HCT116 (cell line): ENCODE data around the gene SLC35E2B.

Experiments
- ATF3 ChIP-seq: IDR thresholded peaks from 2 replicates; pipeline ENCODE4 v1.6.1; 2012
- CTCF ChIP-seq, 3 experiments: fragments of 200-600 bp in 1 of 3; sonication (generic) in 1 of 3; IDR thresholded peaks in 2 of 3; conservative IDR thresholded peaks in 1 of 3; 2 replicates each; pipeline ENCODE4 v1.5.1; 2012 to 2017; ENCODE audit warnings: low read depth in 2 of 3, low read length in 2 of 3, antibody characterized with exemption in 1 of 3, borderline replicate concordance in 1 of 3, control low read depth in 1 of 3, mild to moderate bottlenecking in 1 of 3, mixed read lengths in 1 of 3, mixed run types in 1 of 3, moderate library complexity in 1 of 3; ENCODE audit not compliant: insufficient read depth in 1 of 3
- ELF1 ChIP-seq: IDR thresholded peaks from 2 replicates; pipeline ENCODE4 v1.6.1; 2012; ENCODE audit warnings: low read depth, borderline replicate concordance
- EZH2 ChIP-seq: fragments of 200-600 bp; sonication (generic); IDR thresholded peaks from 2 replicates; pipeline ENCODE4 v1.6.1; 2017; ENCODE audit warnings: antibody characterized with exemption, mixed run types
- MAX ChIP-seq: IDR thresholded peaks from 2 replicates; pipeline ENCODE4 v1.6.1; 2012
- POLR2A ChIP-seq: IDR thresholded peaks from 2 replicates; pipeline ENCODE4 v1.7.0; 2011; ENCODE audit warnings: borderline replicate concordance; ENCODE audit not compliant: insufficient read depth, insufficient read length; ENCODE audit errors: extremely low read depth
- POLR2AphosphoS5 ChIP-seq: IDR thresholded peaks from 2 replicates; pipeline ENCODE4 v1.6.1; 2011; ENCODE audit warnings: mild to moderate bottlenecking, low read depth, low read length, moderate library complexity
- YY1 ChIP-seq: IDR thresholded peaks from 2 replicates; pipeline ENCODE4 v1.6.1; 2011; ENCODE audit warnings: low read length, low read depth, moderate library complexity, mild to moderate bottlenecking; ENCODE audit not compliant: insufficient replicate concordance; ENCODE audit errors: extremely low read depth
- ZFX ChIP-seq: fragments of 450-650 bp; IDR thresholded peaks from 2 replicates; pipeline ENCODE4 v1.6.1; 2017
- ZNF274 ChIP-seq: fragments of 200-500 bp; sonication (Bioruptor generic); IDR thresholded peaks from 2 replicates; pipeline ENCODE4 v1.6.1; 2014; ENCODE audit warnings: mild to moderate bottlenecking, low read depth, low read length, inconsistent platforms

GRCh38 chr1:1683104-1683905, 9.3 kb downstream of the SLC35E2B start:
- TF ChIP-seq POLR2A (no peak), ATF3 (no peak), ELF1 (no peak), EZH2 (no peak), CTCF (IDR thresholded peaks at IDR 0.05 in 2 of 3, conservative IDR thresholded peaks at IDR 0.05 in 1 of 3; ENCODE audit: borderline replicate concordance in 1 of 3, insufficient read depth in 1 of 3, low read depth in 2 of 3, low read length in 2 of 3) (no peak), MAX (no peak), YY1 (no peak), ZFX (no peak), ZNF274 (no peak), POLR2AphosphoS5 (no peak)
